HCT116 (cell line): Measurements from ENCODE around the gene ALPL. TPM values are rescaled to one million over a fixed set of nuclear protein-coding genes. Genes with fewer than 3 reads are reported as not detected.

Experiments used
- ATAC-seq: fragments of 200-7000 bp; cut with Tn5 transposase; 2 replicates; pipeline ENCODE4 v1.9.1; 2020; ENCODE audit warnings: mild to moderate bottlenecking, moderate library complexity
- BruUV-seq: library from RNA; stranded (reverse); fragments of 400-500 nt; replicated peaks from 2 replicates; lab custom pipeline; 2021; lab: Mats Ljungman, UMichigan
- CTCF ChIA-PET: fragments of 300-600 bp; sonication (Branson Sonifier 250); formaldehyde crosslinking; loops from one replicate; lab custom pipeline; 2021; ENCODE audit warnings: antibody characterized with exemption; lab: Charles Lee
- POLR2A ChIA-PET: fragments of 300-600, 350-600 bp; sonication (Branson Sonifier 250); formaldehyde crosslinking; loops from one replicate; lab custom pipeline; 2021; ENCODE audit warnings: antibody characterized with exemption; lab: Charles Lee
- RAD21 ChIA-PET, 2 experiments: fragments of 300-600 bp; sonication (Branson Sonifier 250); formaldehyde crosslinking; loops; one replicate each; lab custom pipeline; 2023; ENCODE audit warnings: low total read pairs in 2 of 2; ENCODE audit not compliant: uncharacterized antibody in 2 of 2, unreplicated experiment in 2 of 2, low non-redundant PET in 1 of 2; lab: Charles Lee
- DNase-seq: peaks from one replicate; pipeline ENCODE4 v3.0.0-alpha.2; 2010; ENCODE audit warnings: low read depth, low spot score
- H2AFZ ChIP-seq: fragments of 200-600 bp; shearing (Covaris generic), sonication (generic); 2 replicates; pipeline ENCODE4 v1.6.1; 2017; ENCODE audit warnings: low read depth, mixed run types, mixed read lengths, antibody characterized with exemption, low read length; ENCODE audit not compliant: poor library complexity, severe bottlenecking
- H3K27ac ChIP-seq: 2 replicates; pipeline ENCODE4 v1.5.1; 2012; ENCODE audit warnings: low read depth, low read length
- H3K27me3 ChIP-seq: fragments of 200-600 bp; sonication (generic); 2 replicates; pipeline ENCODE4 v1.6.1; 2016; ENCODE audit warnings: mixed run types, low read length, mixed read lengths; ENCODE audit not compliant: insufficient read depth
- H3K36me3 ChIP-seq, 2 experiments: fragments of 200-500 bp in 1 of 2; fragments of 200-600 bp in 1 of 2; sonication (Bioruptor generic) in 1 of 2; sonication (generic) in 1 of 2; 2 replicates each; pipeline versions ENCODE4 v1.5.1 to v1.6.1; 2014 to 2016; ENCODE audit warnings: low read length in 2 of 2, inconsistent platforms in 1 of 2, mixed read lengths in 1 of 2, mixed run types in 1 of 2; ENCODE audit not compliant: insufficient read depth in 2 of 2, control insufficient read depth in 1 of 2
- H3K4me1 ChIP-seq, 2 experiments: fragments of 200-600 bp in 1 of 2; sonication (generic) in 1 of 2; 2 replicates each; pipeline versions ENCODE4 v1.5.1 to v1.6.1; 2012 to 2017; ENCODE audit warnings: low read length in 2 of 2, inconsistent platforms in 1 of 2, mild to moderate bottlenecking in 1 of 2, mixed read lengths in 1 of 2, mixed run types in 1 of 2, moderate library complexity in 1 of 2; ENCODE audit not compliant: insufficient read depth in 2 of 2, control insufficient read depth in 1 of 2
- H3K4me2 ChIP-seq: fragments of 200-600 bp; sonication (generic); 2 replicates; pipeline ENCODE4 v1.6.1; 2017; ENCODE audit warnings: mixed run types, low read length, mixed read lengths
- H3K4me3 ChIP-seq, 2 experiments: fragments of 200-600 bp in 1 of 2; sonication (generic) in 1 of 2; replicated peaks in 1 of 2; 2 replicates each; pipeline ENCODE4 v1.5.1; 2011 to 2016; ENCODE audit warnings: low read length in 2 of 2, control low read depth in 1 of 2, low read depth in 1 of 2, mild to moderate bottlenecking in 1 of 2, mixed read lengths in 1 of 2, mixed run types in 1 of 2
- H3K79me2 ChIP-seq: fragments of 200-600 bp; sonication (generic); 2 replicates; pipeline ENCODE4 v1.6.1; 2017; ENCODE audit warnings: mild to moderate bottlenecking, mixed run types, low read length, moderate library complexity, mixed read lengths; ENCODE audit not compliant: insufficient read depth
- H3K9ac ChIP-seq: fragments of 200-600 bp; sonication (generic); 2 replicates; pipeline ENCODE4 v1.6.1; 2016; ENCODE audit warnings: low read length, mixed read lengths
- H3K9me2 ChIP-seq: fragments of 200-600 bp; sonication (generic), shearing (Covaris generic); 2 replicates; pipeline ENCODE4 v1.6.1; 2017; ENCODE audit warnings: mixed run types, mild to moderate bottlenecking, moderate library complexity; ENCODE audit not compliant: insufficient read depth
- H3K9me3 ChIP-seq, 2 experiments: fragments of 200-500 bp in 1 of 2; fragments of 200-600 bp in 1 of 2; sonication (Bioruptor generic) in 1 of 2; sonication (generic) in 1 of 2; 2 replicates each; pipeline ENCODE4 v1.6.1; 2014 to 2017; ENCODE audit warnings: low read length in 2 of 2, mixed read lengths in 2 of 2, inconsistent platforms in 1 of 2, low read depth in 1 of 2, mild to moderate bottlenecking in 1 of 2, mixed run types in 1 of 2, moderate library complexity in 1 of 2; ENCODE audit not compliant: control insufficient read depth in 1 of 2, insufficient read depth in 1 of 2
- H4K20me1 ChIP-seq: fragments of 200-600 bp; sonication (generic), shearing (Covaris generic); 2 replicates; pipeline ENCODE4 v1.6.1; 2017; ENCODE audit warnings: mixed run types, mild to moderate bottlenecking, moderate library complexity; ENCODE audit not compliant: insufficient read depth
- CEBPB ChIP-seq: IDR thresholded peaks from 2 replicates; pipeline ENCODE4 v1.6.1; 2012; ENCODE audit warnings: low read depth
- EGR1 ChIP-seq: IDR thresholded peaks from 2 replicates; pipeline ENCODE4 v1.6.1; 2012; ENCODE audit warnings: low read depth
- POLR2AphosphoS5 ChIP-seq: IDR thresholded peaks from 2 replicates; pipeline ENCODE4 v1.6.1; 2011; ENCODE audit warnings: mild to moderate bottlenecking, low read depth, low read length, moderate library complexity
- RAD21 ChIP-seq: IDR thresholded peaks from 2 replicates; pipeline ENCODE4 v1.6.1; 2012; ENCODE audit warnings: low read depth, mild to moderate bottlenecking
- SIN3A ChIP-seq: IDR thresholded peaks from 2 replicates; pipeline ENCODE4 v1.6.1; 2012; ENCODE audit warnings: low read depth
- intact Hi-C: fragments of 100-400 bp; cut with micrococcal nuclease; formaldehyde crosslinking; loops from 2 replicates; pipeline ENCODE4 v1.10.0; 2022
- total RNA-seq: library from RNA; stranded (reverse); gene quantifications from one replicate; pipeline ENCODE4 v1.2.1, GENCODE V29; 2021; ENCODE audit not compliant: unreplicated experiment
- TF ChIP-seq, protein P1 (sequence below): IDR thresholded peaks from 2 replicates; pipeline ENCODE4 v1.6.1; 2012

The ALPL gene
- total RNA-seq, 1 experiment from 2014 or later: 0.61 TPM

DNA sequence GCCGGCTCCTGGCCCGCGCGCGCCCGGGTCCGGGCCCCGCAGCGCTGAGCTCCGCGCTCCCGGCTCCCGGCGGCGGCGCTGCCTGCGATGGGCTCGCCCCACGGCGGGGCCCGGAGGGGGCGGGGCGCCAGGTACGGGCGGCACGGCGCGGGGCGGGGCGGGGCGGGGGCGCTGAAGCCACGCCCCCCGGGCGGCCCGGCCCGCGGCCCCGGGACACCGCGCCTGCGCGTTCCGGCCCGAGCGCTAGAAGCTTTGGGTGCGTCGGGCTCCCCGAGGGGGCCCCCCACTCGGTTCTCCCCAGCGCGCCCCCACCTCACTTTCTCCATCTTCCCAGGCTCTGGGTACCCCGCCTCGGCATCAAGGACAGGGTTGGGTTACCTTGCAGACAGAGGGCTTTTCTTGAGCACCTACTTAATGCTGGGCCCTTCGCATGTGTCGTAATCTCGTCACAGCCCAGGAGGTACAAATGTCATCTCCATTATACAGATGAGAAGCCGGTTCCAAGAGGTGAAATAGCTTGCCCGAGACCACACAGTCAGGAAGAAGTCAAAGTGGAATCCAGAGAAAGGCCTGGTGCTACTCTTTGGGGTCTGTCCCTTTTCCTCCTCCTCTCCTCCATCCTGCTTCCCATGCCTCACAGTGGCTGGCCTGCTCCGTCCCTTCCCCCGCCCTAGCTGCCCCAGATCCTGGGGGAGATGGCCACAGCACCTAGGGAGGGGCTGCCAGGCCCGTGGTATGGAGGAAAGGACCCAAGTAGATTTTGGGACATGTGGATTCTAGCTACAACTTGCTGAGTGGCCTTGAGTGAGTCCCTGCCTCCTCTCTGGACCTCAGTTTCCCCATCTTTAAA is 113.5 kb downstream of the ALPL start:
- Histone ChIP-seq H3K27me3 (no peaks in the 10 kb centered on the region), H2AFZ (no peak overlapping the region), H3K4me2 (peak overlapping the region; percentile 65)
- peak; percentile 85 for ATAC-seq
- CTCF ChIA-PET: interaction anchor here (1.1 kb wide), 1 partner anchor 15 kb away, joined by 4 read pairs; no protein-coding TSS in a partner anchor
- intact Hi-C loops: no loop called here
- TF ChIP-seq SIN3A: no peak
- TF ChIP-seq CEBPB: no peak
- TF ChIP-seq POLR2AphosphoS5: peak; percentile 72
- no peak for TF ChIP-seq EGR1
- TF ChIP-seq, protein P1, sequence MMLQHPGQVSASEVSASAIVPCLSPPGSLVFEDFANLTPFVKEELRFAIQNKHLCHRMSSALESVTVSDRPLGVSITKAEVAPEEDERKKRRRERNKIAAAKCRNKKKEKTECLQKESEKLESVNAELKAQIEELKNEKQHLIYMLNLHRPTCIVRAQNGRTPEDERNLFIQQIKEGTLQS: no peak
- TF ChIP-seq, all 23 proteins: peak for 1
- Histone ChIP-seq H3K4me1 (peaks cover 15 to 36% of the 10 kb centered on the region in 2 experiments), H3K9me3 (no peaks in the 10 kb centered on the region), H3K4me3 (peak overlapping the region; percentile 39 to 58), H3K9ac (peak overlapping the region; percentile 43), H3K79me2 (no peaks in the 10 kb centered on the region), H3K9me2 (no peaks in the 10 kb centered on the region), H4K20me1 (no peaks in the 10 kb centered on the region), H3K27ac (peak overlapping the region; percentile 51; the same call in 1 of the 2 replicates), H3K36me3 (no peaks in the 10 kb centered on the region)
- no TSS peak for BruUV-seq
- POLR2A ChIA-PET: no interaction called here
- RAD21 ChIA-PET: no interaction called here
- no peak for DNase-seq

DNA sequence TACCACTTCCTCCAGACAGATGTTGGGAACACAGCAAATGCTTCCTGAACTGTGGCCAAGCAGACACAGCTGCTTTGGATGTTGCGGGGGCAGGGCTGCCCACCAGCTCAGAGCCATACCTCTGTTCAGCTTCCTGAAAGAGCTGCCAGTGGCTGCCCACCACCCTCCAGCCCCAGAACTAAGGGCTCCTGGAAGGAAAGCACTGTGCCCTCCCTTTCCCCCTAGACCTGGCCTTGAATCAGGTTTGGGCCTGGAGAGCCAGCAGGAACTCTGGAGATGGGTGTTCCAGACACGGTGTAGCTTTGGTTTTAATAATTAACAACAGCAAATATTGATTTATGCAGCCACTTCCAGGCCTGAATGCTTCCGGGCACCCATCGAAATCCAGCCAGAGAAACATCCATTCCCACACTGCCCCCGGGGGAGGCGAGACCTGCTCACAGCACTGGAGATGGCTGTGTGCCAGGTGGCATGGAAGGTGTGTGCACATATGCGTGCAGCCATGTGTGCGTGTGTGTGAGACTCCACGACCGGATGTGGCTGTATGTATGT is 114.3 kb downstream of the ALPL start:
- ChIA-PET CTCF (no interaction called here), POLR2A (no interaction called here), RAD21 (no interaction called here)
- ATAC-seq: no peak
- Histone ChIP-seq H3K27me3 (no peaks in the 10 kb centered on the region), H3K79me2 (no peaks in the 10 kb centered on the region), H4K20me1 (no peaks in the 10 kb centered on the region), H3K9ac (peak overlapping the region; percentile 43; the same call in 1 of the 2 replicates), H3K9me2 (no peaks in the 10 kb centered on the region), H2AFZ (no peak overlapping the region), H3K4me2 (0 out of 2 replicates have a peak overlapping the region, but pooled peaks have one; percentile 65), H3K27ac (no peak overlapping the region; the same call in 1 of the 2 replicates), H3K4me3 (no peak overlapping the region), H3K36me3 (no peaks in the 10 kb centered on the region), H3K4me1 (peaks cover 15 to 37% of the 10 kb centered on the region in 2 experiments), H3K9me3 (no peaks in the 10 kb centered on the region)
- DNase-seq: no peak
- BruUV-seq: no TSS peak
- intact Hi-C loops: no loop called here
- no peak for TF ChIP-seq RAD21
- no peak for TF ChIP-seq POLR2AphosphoS5
- no peak for TF ChIP-seq CEBPB
